H9 (cell line): ENCODE results near the gene DYNLRB2. TPM values are rescaled to one million over a fixed set of nuclear protein-coding genes. Genes with fewer than 3 reads are reported as not detected.

Experiments used
- DNase-seq: peaks from one replicate; pipeline ENCODE4 v3.0.0-alpha.2; 2017
- H2AFZ ChIP-seq: one replicate; pipeline ENCODE4 v1.6.1; 2013; ENCODE audit warnings: mild to moderate bottlenecking, low read length, control low read depth, moderate library complexity
- H2AK5ac ChIP-seq: 2 replicates; pipeline ENCODE4 v1.6.1; 2013; ENCODE audit warnings: low read length, control low read depth, mixed read lengths; ENCODE audit not compliant: insufficient read length
- H2BK120ac ChIP-seq: one replicate; pipeline ENCODE4 v1.6.1; 2013; ENCODE audit warnings: low read depth, mild to moderate bottlenecking, low read length, control low read depth, inconsistent platforms; ENCODE audit not compliant: poor library complexity, severe bottlenecking
- H2BK12ac ChIP-seq: 2 replicates; pipeline ENCODE4 v1.6.1; 2013; ENCODE audit warnings: low read length, control low read depth, mixed read lengths, low read depth; ENCODE audit not compliant: insufficient read length
- H2BK15ac ChIP-seq: 2 replicates; pipeline ENCODE4 v1.6.1; 2013; ENCODE audit warnings: low read depth, low read length, control low read depth
- H2BK20ac ChIP-seq: one replicate; pipeline ENCODE4 v1.6.1; 2013; ENCODE audit warnings: low read depth, mild to moderate bottlenecking, low read length, control low read depth, inconsistent platforms; ENCODE audit not compliant: poor library complexity, severe bottlenecking
- H2BK5ac ChIP-seq: 2 replicates; pipeline ENCODE4 v1.6.1; 2013; ENCODE audit warnings: low read length, control low read depth, mixed read lengths; ENCODE audit not compliant: insufficient read length
- H3K14ac ChIP-seq: 2 replicates; pipeline ENCODE4 v1.6.1; 2013; ENCODE audit warnings: low read length, control low read depth; ENCODE audit not compliant: insufficient read depth
- H3K18ac ChIP-seq: 2 replicates; pipeline ENCODE4 v1.6.1; 2013; ENCODE audit warnings: low read depth, mild to moderate bottlenecking, mixed read lengths, low read length, control low read depth; ENCODE audit not compliant: insufficient read length
- H3K23ac ChIP-seq: 2 replicates; pipeline ENCODE4 v1.6.1; 2013; ENCODE audit warnings: low read length, control low read depth, mixed read lengths, low read depth; ENCODE audit not compliant: insufficient read length
- H3K23me2 ChIP-seq: 2 replicates; pipeline ENCODE4 v1.6.1; 2013; ENCODE audit warnings: low read depth, mild to moderate bottlenecking, mixed read lengths, low read length, control low read depth; ENCODE audit not compliant: insufficient read length, poor library complexity, severe bottlenecking
- H3K27ac ChIP-seq: 2 replicates; pipeline ENCODE4 v1.5.1; 2013; ENCODE audit warnings: low read length, control low read depth, mixed read lengths, low read depth; ENCODE audit not compliant: insufficient read length
- H3K27me3 ChIP-seq: 2 replicates; pipeline ENCODE4 v1.6.1; 2013; ENCODE audit warnings: low read length, control low read depth, inconsistent platforms; ENCODE audit not compliant: insufficient read depth
- H3K4ac ChIP-seq: 2 replicates; pipeline ENCODE4 v1.6.1; 2013; ENCODE audit warnings: low read depth, mild to moderate bottlenecking, control low read depth, inconsistent platforms, low read length, moderate library complexity
- H3K4me1 ChIP-seq: 2 replicates; pipeline ENCODE4 v1.6.1; 2013; ENCODE audit warnings: low read length, control low read depth, inconsistent platforms; ENCODE audit not compliant: insufficient read depth
- H3K4me2 ChIP-seq: 2 replicates; pipeline ENCODE4 v1.6.1; 2013; ENCODE audit warnings: low read length, control low read depth, mixed read lengths; ENCODE audit not compliant: insufficient read length, insufficient read depth
- H3K56ac ChIP-seq: 2 replicates; pipeline ENCODE4 v1.6.1; 2013; ENCODE audit warnings: low read depth, mild to moderate bottlenecking, mixed read lengths, low read length, control low read depth; ENCODE audit not compliant: insufficient read length
- H3K79me1 ChIP-seq: 2 replicates; pipeline ENCODE4 v1.6.1; 2013; ENCODE audit warnings: low read depth, mild to moderate bottlenecking, moderate library complexity, low read length, control low read depth, inconsistent platforms; ENCODE audit not compliant: insufficient read depth, poor library complexity, severe bottlenecking
- H3K79me2 ChIP-seq: 2 replicates; pipeline ENCODE4 v1.6.1; 2013; ENCODE audit warnings: low read length, control low read depth, inconsistent platforms; ENCODE audit not compliant: insufficient read depth
- H3K9ac ChIP-seq: 2 replicates; pipeline ENCODE4 v1.6.1; 2013; ENCODE audit warnings: low read length, control low read depth, mixed read lengths; ENCODE audit not compliant: insufficient read length; ENCODE audit errors: extremely low read depth
- H3K9me3 ChIP-seq: one replicate; pipeline ENCODE4 v1.6.1; 2013; ENCODE audit warnings: low read depth, low read length, inconsistent platforms; ENCODE audit not compliant: control insufficient read depth
- H3T11ph ChIP-seq: one replicate; pipeline ENCODE4 v1.6.1; 2013; ENCODE audit warnings: mild to moderate bottlenecking, low read length, control low read depth, inconsistent platforms
- H4K20me1 ChIP-seq: one replicate; pipeline ENCODE4 v1.6.1; 2013; ENCODE audit not compliant: control insufficient read depth, insufficient read length, insufficient read depth
- H4K5ac ChIP-seq: 2 replicates; pipeline ENCODE4 v1.6.1; 2013; ENCODE audit warnings: low read depth, mild to moderate bottlenecking, mixed read lengths, low read length, control low read depth; ENCODE audit not compliant: insufficient read length
- H4K8ac ChIP-seq: replicated peaks from 2 replicates; pipeline ENCODE4 v1.6.1; 2013; ENCODE audit warnings: low read length, control low read depth, mixed read lengths, low read depth; ENCODE audit not compliant: insufficient read length
- H4K91ac ChIP-seq: 2 replicates; pipeline ENCODE4 v1.6.1; 2013; ENCODE audit warnings: low read depth, mild to moderate bottlenecking, moderate library complexity, mixed read lengths, low read length, control low read depth; ENCODE audit not compliant: insufficient read length
- H3K27ac Mint-ChIP-seq, 3 experiments: 2 replicates in 2 of 3; 3 replicates in 1 of 3; pipeline ENCODE4 v1.8.0; 2020 to 2021; ENCODE audit warnings: mixed read lengths in 3 of 3, mild to moderate bottlenecking in 1 of 3, moderate library complexity in 1 of 3
- H3K27me3 Mint-ChIP-seq: 2 replicates; pipeline ENCODE4 v1.8.0; 2021; ENCODE audit warnings: low read depth, mild to moderate bottlenecking, moderate library complexity, mixed read lengths
- H3K36me3 Mint-ChIP-seq, 3 experiments: 2 replicates in 2 of 3; 3 replicates in 1 of 3; pipeline ENCODE4 v1.8.0; 2020 to 2021; ENCODE audit warnings: low read depth in 3 of 3, mixed read lengths in 3 of 3; ENCODE audit not compliant: insufficient read depth in 1 of 3
- H3K4me1 Mint-ChIP-seq, 2 experiments: 2 replicates each; pipeline ENCODE4 v1.8.0; 2020; ENCODE audit warnings: mixed read lengths in 2 of 2
- H3K4me3 Mint-ChIP-seq, 2 experiments: 2 replicates in 1 of 2; 3 replicates in 1 of 2; pipeline ENCODE4 v1.8.0; 2020 to 2021; ENCODE audit warnings: mild to moderate bottlenecking in 2 of 2, mixed read lengths in 2 of 2, moderate library complexity in 1 of 2
- H3K9me3 Mint-ChIP-seq, 2 experiments: 2 replicates in 1 of 2; 3 replicates in 1 of 2; pipeline ENCODE4 v1.8.0; 2020; ENCODE audit warnings: mild to moderate bottlenecking in 2 of 2, mixed read lengths in 2 of 2, moderate library complexity in 1 of 2
- WGBS: extraction: QIAGEN DNeasy Blood & Tissue Kit; methylation state at CpG from one replicate; pipeline ENCODE4 v1.1.7; 2013; ENCODE audit warnings: missing lambda C conversion rate, low lambda C conversion rate, mixed read lengths; ENCODE audit not compliant: insufficient read length; ENCODE audit errors: extremely low coverage; 5-methylcytosine and 5-hydroxymethylcytosine counted together
- total RNA-seq: library from RNA; stranded (reverse); gene quantifications from 2 replicates; pipeline ENCODE4 v1.2.1, GENCODE V29; 2021
- TF ChIP-seq, protein P1 (sequence below): fragments of 200-600 bp; sonication (generic); conservative IDR thresholded peaks from 3 replicates; pipeline ENCODE4 v1.8.0; 2021; ENCODE audit warnings: antibody characterized with exemption, mild to moderate bottlenecking

DYNLRB2 gene
- total RNA-seq, 1 experiment from 2014 or later = not detected

DNA sequence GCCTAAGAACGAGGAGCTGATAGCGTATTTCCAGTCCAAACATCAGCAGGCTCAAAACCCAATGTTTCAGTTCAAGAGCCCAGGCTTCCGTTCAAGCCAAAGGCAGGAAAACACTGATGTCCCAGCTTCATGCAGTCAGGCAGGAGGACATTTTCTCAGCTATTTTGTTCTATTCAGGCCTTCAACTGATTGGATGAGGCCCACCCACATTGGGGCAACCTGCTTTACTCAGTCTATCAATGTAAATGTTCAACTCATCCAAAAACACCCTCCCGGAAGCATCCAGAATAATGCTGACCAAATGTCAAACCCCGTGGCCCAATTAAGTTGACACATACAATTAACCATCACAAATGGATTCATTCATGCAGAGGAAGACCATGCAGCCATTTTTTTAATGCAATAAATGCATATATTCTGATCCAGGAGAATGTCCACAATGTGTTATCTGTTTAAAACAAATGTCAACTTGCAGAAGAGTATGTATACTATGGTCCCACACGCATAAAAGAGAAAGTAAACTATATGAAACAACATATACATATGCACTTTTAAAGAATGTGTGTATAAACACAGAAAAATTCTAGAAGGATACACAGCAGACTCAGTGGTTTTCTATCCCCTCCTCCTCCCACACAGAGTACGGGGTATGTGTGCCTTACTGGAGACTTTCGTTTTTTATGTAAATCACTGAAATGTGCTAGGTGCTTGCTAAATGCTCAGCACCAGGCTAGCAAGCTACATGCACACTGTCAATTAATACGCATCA, 28.8 kb upstream of the DYNLRB2 start:
- Histone ChIP-seq H3K79me2 (no peaks in the 10 kb centered on the region), H2BK5ac (no peak overlapping the region), H3K18ac (no peak overlapping the region), H3K9me3 (no peaks in the 10 kb centered on the region), H2BK12ac (no peak overlapping the region), H3K9ac (no peak overlapping the region), H3K4me1 (peaks cover 4% of the 10 kb centered on the region; the same call in 1 of the 2 replicates), H2BK15ac (no peak overlapping the region), H2AFZ (no peak overlapping the region), H3K27me3 (no peaks in the 10 kb centered on the region), H3K4me2 (no peak overlapping the region), H3T11ph (no peak overlapping the region), H3K23me2 (no peaks in the 10 kb centered on the region), H3K23ac (no peak overlapping the region), H4K91ac (no peak overlapping the region), H3K4ac (no peak overlapping the region), H3K56ac (no peak overlapping the region), H4K5ac (no peak overlapping the region), H4K8ac (no peak overlapping the region), H2BK120ac (no peak overlapping the region), H3K14ac (no peak overlapping the region), H3K27ac (no peak overlapping the region), H2AK5ac (no peak overlapping the region), H2BK20ac (no peak overlapping the region), H3K79me1 (no peaks in the 10 kb centered on the region), H4K20me1 (no peaks in the 10 kb centered on the region)
- Mint-ChIP-seq H3K4me1 (peaks cover 12 to 17% of the 10 kb centered on the region in 2 experiments), H3K36me3 (no peaks in the 10 kb centered on the region), H3K27ac (no peak overlapping the region), H3K9me3 (no peaks in the 10 kb centered on the region), H3K27me3 (peaks cover 4% of the 10 kb centered on the region), H3K4me3 (no peak overlapping the region)
- WGBS = no CpG with 5 or more reads among the region's 9 CpGs
- DNase-seq = no peak
- TF ChIP-seq, protein P1, sequence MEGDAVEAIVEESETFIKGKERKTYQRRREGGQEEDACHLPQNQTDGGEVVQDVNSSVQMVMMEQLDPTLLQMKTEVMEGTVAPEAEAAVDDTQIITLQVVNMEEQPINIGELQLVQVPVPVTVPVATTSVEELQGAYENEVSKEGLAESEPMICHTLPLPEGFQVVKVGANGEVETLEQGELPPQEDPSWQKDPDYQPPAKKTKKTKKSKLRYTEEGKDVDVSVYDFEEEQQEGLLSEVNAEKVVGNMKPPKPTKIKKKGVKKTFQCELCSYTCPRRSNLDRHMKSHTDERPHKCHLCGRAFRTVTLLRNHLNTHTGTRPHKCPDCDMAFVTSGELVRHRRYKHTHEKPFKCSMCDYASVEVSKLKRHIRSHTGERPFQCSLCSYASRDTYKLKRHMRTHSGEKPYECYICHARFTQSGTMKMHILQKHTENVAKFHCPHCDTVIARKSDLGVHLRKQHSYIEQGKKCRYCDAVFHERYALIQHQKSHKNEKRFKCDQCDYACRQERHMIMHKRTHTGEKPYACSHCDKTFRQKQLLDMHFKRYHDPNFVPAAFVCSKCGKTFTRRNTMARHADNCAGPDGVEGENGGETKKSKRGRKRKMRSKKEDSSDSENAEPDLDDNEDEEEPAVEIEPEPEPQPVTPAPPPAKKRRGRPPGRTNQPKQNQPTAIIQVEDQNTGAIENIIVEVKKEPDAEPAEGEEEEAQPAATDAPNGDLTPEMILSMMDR = no peak
